GM21390 (cell line): ENCODE data around the gene RMI2.
A peak's percentile ranks its signal among the peaks of the same experiment; 100 is the strongest.
"Not testable (repeated sequence)": the region's sequence is repeated elsewhere in the genome, so short reads cannot be mapped to it uniquely, and the experiment has no call there.

Source experiments
- ATAC-seq: cut with Tn5 transposase; IDR thresholded peaks from one replicate; pipeline ENCODE4 v1.9.1; 2021; ENCODE audit not compliant: unreplicated experiment

The RMI2 gene

DNA sequence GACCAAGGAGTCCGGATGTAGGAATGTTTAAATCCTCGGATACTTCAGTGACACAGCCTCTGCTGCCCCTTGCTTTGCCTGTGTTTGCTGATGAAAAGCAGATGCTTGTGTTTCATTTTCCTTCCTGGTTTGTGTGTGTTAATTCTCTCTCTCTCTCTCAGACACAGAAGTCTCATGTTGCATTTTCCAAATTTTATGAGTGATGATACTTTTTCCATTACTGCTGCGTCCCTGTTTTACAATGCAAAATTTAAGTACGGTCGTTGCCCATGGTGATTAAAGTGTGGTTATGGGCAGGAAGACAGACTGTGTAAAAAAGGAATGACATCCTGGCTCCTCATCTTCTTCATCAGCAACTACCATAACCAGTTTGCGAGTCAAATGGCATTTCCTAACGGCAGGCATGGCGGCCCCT is 5.7 kb downstream of the RMI2 start:
- no peak for ATAC-seq

DNA sequence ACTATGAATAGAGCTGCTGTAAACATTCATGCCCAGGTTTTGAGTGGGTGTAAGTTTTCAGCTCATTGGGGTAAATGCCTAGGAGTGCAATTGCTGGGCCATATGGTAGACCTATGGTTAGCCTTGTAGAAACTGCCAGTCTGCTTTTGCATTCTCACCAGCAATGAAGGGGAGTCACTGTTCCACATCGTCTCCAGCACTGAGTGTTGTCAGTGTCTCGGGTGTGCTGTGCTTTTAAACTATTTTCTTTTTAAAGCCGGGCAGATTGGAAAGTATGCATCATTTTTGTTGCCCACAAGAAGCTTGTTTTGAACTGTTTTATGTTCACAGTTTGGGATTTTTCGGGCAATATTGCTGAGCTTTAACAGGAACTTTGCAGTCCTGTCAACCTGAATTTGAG is 7.9 kb downstream of the RMI2 start:
- ATAC-seq: no peak

DNA sequence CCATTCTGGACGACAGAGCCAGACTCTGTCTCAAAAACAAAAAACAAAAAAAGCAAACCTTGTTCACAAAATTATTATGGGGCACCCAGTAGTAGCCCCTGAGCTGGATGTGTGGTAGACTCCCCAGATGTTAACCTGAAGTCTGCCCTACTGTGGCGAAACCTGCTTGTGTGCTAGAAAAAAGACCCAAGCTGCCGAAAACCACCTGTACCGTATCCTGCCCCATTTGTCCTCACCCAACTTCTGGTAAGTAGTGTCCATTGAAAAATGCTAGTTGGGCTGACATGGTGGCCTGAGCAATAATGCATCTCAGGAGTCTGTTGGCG is 9.1 kb downstream of the RMI2 start:
- peak; percentile 39 for ATAC-seq

DNA sequence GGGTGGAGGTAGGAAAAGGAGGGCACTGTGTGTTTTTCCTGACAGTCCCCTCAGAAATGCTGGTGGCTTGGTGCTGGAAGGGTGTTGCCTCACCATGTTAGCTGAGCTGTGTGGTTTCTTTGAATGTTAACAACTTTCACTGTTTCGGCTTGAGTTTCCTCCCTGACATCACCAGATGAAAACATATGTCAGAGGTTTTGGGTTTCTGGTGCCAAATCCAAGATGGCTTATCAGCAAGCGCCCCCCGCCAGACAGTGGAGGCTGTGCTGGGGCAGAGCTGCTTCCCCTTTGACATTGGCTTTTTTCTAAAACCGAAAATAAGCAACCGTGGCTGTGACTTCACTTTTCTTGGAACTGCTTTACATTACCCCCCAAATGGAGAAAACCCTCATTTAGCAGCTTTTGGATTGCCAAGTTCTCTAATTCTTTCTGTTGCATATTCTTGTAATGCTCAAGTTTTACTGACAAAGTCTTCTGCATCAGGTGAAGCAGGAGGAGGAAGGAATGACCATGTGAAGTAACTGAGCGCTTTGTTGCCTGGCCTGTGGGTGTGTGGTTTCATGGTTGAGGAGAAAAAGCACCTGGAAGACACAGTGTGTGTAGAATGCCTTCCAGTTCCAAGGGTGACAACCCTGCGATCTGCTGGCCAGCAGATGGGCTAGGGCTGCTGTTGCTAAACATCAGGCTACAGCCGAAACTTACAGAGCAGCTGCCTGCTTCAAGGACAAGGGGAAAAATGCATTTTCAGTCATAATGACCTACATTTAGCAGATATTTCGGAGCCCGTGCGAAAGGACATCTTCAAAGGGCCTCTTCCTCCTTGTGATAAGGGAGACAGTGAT is 9.7 kb downstream of the RMI2 start:
- ATAC-seq: peak; percentile 61

DNA sequence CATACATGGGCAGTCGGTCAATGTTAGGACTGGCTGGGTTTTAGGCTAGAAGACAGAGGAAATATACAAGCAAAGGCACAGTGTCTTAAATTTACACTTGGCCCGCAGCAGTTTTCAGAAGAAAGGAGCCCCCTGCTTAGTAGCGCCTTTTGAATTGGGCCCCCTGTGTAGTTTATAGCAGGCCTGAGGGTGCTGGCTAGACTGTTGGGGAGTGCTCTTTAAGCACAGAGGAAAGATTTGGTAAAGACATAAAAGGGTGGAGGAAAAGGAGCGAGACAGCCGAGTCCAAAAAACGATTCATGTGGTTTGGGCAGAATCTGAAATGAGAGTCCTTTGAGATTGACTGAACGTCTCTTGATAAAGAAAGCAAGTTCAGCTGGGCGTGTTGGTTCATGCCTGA is 10.6 kb downstream of the RMI2 start:
- ATAC-seq: no peak

- ATAC-seq: no peak
Measured at GRCh38 chr16:11356573-11357331, 11.5 kb downstream of the RMI2 start.

DNA sequence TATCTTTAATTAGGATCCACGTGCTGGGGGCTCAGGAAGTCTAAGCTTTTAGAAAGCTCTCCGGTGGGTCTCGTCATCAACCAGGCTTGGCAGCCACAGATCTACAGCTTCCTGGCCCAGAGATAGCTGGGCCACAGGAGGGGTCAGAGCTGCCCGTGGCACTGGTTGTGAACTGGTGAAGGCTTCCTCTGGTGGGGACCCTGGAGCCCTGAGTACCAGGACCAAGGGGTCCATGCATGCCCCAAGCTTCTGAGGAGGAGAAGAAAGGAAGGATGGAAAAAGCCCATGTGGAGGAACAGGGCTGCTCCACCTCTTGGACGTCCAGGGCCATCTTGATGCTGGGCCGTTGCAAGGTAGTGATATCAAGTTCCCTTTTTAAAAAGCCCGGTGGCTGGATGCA is 13.3 kb downstream of the RMI2 start:
- ATAC-seq: no peak

- no peak for ATAC-seq
Measured at GRCh38 chr16:11359370-11359769, 14.1 kb downstream of the RMI2 start.

GRCh38 chr16:11360641-11361373 is 15.5 kb downstream of the RMI2 start:
- ATAC-seq: no peak

- peak; percentile 53 for ATAC-seq
Measured at GRCh38 chr16:11361701-11362451, 16.6 kb downstream of the RMI2 start.

DNA sequence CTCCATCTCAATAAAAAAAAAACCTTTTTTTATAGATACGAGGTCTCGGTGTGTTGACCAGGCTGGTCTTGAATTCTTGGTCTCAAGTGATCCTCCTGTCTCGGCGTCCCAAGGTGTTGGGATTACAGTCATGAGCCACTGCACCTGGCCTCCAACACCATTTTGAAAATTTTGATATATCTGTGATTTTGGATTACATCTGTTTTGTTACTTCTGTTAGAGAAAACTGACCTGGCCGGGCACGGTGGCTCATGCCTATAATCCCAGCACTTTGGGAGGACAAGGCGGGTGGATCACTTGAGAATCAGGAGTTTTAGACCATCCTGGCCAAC is 18.6 kb downstream of the RMI2 start:
- no peak for ATAC-seq

- ATAC-seq: no peak
Measured at GRCh38 chr16:11367483-11367906, 22.2 kb downstream of the RMI2 start.

DNA sequence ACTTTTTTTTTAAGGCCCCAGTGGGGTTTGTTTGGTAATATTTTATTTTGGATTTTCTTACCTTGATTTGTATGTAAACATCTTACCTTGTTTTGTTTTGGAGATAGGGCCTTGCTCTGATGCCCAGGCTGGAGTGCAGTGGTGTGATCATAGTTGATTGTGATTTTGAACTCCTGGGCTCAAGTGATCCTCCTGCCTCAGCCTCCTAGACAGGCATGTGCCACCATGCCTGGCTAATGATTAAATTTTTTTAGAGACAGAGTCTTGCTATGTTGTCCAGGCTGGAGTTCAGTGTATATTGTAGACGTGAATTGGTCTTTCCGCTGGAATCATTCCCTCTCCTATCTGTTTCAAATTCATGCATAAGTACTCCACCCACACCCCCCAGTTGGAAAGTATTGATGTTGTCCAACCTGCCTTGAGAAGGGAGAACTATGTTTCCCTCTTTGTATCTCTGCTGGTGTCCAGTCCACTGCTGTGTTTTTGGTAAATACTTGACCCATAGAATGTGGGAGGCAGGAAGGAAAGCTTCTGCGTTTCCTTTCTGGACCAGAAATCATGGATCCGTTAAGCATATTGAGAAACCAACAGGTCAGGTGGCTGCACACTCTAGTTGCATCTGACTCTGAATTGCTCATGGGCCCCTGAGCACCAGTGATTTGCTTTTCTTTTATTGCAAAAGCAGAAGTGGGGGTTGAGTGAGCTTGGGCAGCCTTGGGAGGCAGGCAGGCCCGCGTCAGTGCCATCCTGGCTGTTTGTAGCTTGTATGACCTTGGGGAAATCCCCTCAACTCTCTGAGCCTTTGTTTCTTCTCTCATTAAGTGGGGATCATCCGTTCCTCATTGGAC is 25.0 kb downstream of the RMI2 start:
- no peak for ATAC-seq

DNA sequence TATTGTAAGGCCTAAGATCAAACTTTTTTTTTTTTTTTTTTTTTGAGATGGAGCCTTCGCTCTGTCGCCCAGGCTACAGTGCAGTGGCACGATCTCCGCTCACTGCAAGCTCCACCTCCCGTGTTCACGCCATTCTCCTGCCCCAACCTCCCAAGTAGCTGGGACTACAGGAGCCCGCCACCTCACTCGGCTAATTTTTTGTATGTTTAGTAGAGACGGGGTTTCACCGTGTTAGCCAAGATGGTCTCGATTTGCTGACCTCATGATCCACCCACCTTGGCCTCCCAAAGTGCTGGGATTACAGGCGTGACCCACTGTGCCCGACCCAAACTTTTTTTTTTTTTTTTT is 25.6 kb downstream of the RMI2 start:
- not testable (repeated sequence) for ATAC-seq

DNA sequence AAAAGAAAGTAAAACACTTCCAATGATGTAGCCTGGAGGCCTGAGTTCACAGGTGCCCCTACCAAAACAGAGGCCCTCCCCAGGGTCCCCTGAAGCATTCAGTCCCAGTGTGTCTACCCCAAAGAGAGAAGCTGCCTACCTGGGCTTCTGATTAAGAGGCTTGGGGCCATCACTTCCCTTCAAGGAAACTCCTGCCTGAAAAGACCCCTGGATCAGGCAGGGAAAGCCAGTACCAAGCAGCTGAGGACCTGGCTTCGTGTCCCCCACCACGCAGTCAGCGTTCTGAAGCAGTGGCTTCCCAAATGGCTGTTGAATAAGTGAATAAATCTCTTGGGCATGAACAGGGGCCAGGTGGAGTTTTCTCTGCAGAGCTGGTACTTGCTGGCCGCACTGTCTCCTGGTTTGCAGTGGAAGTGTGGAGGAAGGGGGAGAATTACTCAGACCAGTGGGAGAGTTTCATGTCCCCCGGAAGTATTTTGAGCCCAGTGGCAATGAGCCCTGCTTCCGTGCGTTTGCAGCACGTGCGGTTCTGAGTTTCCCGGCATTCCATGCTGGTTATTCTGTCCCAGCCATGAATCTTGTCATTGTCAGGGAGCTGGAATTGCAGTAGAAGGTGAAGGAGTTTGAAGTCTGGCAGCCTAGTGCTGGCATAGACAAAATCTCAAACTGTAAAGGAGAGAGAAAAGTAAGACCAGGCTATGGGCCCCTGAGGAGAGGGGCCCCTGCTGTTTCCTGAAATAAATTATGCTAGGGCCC is 27.0 kb downstream of the RMI2 start:
- ATAC-seq: no peak

DNA sequence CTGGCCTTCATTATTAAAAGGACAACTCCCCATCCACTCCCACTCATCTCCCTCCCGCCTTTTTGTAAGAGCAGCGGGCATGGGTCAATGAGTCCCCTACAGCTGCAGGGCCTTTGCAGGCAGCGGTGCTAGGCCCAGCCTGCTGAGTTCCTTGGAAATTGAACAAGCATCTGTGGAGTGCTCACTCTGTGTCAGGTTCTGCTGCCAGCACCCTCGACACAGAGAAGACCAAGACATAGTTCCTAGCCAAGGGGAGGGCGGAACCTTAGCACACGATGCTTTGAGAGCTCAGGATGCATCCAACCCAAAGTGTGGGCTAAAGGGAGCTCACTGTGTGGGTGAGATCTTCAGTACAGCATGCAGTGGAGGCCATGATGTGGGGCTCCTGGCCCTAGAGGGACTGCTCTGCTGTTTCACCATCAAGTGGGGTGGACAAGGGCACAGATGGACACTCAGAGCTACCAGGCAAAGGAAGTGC is 27.6 kb downstream of the RMI2 start:
- no peak for ATAC-seq

- no peak for ATAC-seq
Measured at GRCh38 chr16:11374255-11374654, 29.0 kb downstream of the RMI2 start.

DNA sequence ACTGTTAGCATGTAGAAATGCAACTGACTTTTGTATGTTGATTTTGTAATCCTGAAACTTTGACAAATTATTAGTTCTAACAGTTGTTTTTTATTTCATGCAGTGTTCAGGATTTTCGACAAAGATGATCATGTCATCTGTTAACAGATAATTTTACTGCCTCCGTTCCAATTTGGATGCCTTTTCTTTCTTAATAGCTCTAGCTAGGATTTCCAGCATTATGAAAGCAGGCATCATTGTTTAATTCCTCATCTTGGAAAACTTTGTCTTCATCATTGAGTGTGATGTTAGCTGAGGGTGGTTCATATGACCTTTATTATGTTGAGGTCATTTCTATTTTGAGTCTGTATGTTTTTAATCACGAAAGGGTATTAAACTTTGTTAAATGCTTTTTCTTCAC is 31.9 kb downstream of the RMI2 start:
- ATAC-seq: no peak

DNA sequence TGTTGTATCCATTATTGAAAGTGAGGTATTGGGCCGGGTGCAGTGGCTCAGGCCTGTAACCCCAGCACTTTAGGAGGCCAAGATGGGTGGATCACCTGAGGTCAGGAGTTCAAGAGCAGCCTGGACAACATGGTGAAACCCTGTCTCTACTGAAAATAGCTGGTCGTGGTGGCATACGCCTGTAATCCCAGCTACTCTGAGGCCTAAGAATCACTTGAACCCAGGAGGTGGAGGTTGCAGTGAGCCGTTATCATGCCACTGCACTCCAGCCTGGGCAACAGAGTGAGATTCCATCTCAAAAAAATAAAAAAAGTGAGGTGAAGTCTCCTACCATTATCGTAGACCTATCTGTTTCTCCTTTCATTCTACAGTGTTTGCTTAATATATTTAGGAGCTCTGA is 33.7 kb downstream of the RMI2 start:
- not testable (repeated sequence) for ATAC-seq

GRCh38 chr16:11379420-11379819 is 34.2 kb downstream of the RMI2 start:
- ATAC-seq: no peak
